ENCODE data around the gene SPOCK1.

Gene SPOCK1

GRCh38 chr5:137221943-137222342, 277.2 kb downstream of the SPOCK1 start:
- DNase-seq (ENCODE audit: low read depth): no peak

GRCh38 chr5:137220523-137220927, 278.6 kb downstream of the SPOCK1 start:
- no peak for DNase-seq (ENCODE audit: low read depth)

- no peak for DNase-seq (ENCODE audit: low read depth)
Observed at GRCh38 chr5:137218896-137219295, 280.2 kb downstream of the SPOCK1 start.

GRCh38 chr5:137218471-137218870, 280.7 kb downstream of the SPOCK1 start:
- DNase-seq (ENCODE audit: low read depth): no peak

GRCh38 chr5:137217599-137218200, 281.4 kb downstream of the SPOCK1 start:
- no peak for DNase-seq (ENCODE audit: low read depth)

- DNase-seq (ENCODE audit: low read depth): no peak
Observed at GRCh38 chr5:137216976-137217598, 282.0 kb downstream of the SPOCK1 start.

GRCh38 chr5:137215780-137216179, 283.3 kb downstream of the SPOCK1 start:
- no peak for DNase-seq (ENCODE audit: low read depth)

GRCh38 chr5:137215261-137215660, 283.9 kb downstream of the SPOCK1 start:
- DNase-seq (ENCODE audit: low read depth): no peak

- no peak for DNase-seq (ENCODE audit: low read depth)
Observed at GRCh38 chr5:137214446-137215189, 284.5 kb downstream of the SPOCK1 start.

- no peak for DNase-seq (ENCODE audit: low read depth)
Observed at GRCh38 chr5:137212471-137212870, 286.7 kb downstream of the SPOCK1 start.

- DNase-seq (ENCODE audit: low read depth): no peak
Observed at GRCh38 chr5:137209232-137209809, 289.8 kb downstream of the SPOCK1 start.

GRCh38 chr5:137207023-137207760, 291.9 kb downstream of the SPOCK1 start:
- DNase-seq (ENCODE audit: low read depth): no peak

GRCh38 chr5:137206030-137206715, 293.0 kb downstream of the SPOCK1 start:
- DNase-seq (ENCODE audit: low read depth): no peak

GRCh38 chr5:137205231-137206027, 293.7 kb downstream of the SPOCK1 start:
- no peak for DNase-seq (ENCODE audit: low read depth)

GRCh38 chr5:137203011-137203632, 296.0 kb downstream of the SPOCK1 start:
- no peak for DNase-seq (ENCODE audit: low read depth)

GRCh38 chr5:137201876-137202275, 297.2 kb downstream of the SPOCK1 start:
- no peak for DNase-seq (ENCODE audit: low read depth)

- DNase-seq (ENCODE audit: low read depth): no peak
Observed at GRCh38 chr5:137200906-137201700, 298.0 kb downstream of the SPOCK1 start.

GRCh38 chr5:137199966-137200365, 299.2 kb downstream of the SPOCK1 start:
- DNase-seq (ENCODE audit: low read depth): no peak

- DNase-seq (ENCODE audit: low read depth): no peak
Observed at GRCh38 chr5:137199201-137199600, 299.9 kb downstream of the SPOCK1 start.

GRCh38 chr5:137195483-137195882, 303.6 kb downstream of the SPOCK1 start:
- no peak for DNase-seq (ENCODE audit: low read depth)
